ENCODE results near the gene PPP2R5A.
"Not testable (repeated sequence)": the region's sequence is repeated elsewhere in the genome, so short reads cannot be mapped to it uniquely, and the experiment has no call there.

Gene PPP2R5A

GRCh38 chr1:212271823-212272485, 13.3 kb upstream of the PPP2R5A start:
- no peak for TF ChIP-seq JUND (IDR thresholded peaks at IDR 0.05; ENCODE audit: low read depth)
- no peak for DNase-seq (ENCODE audit: low read depth in 1 of 2, low spot score in 1 of 2)
- in situ Hi-C loops (cut with HindIII; ENCODE audit: low pct_unique_long_range_greater_than_20kb, low sequenced_read_pairs): no loop called here

- in situ Hi-C loops (cut with HindIII; ENCODE audit: low pct_unique_long_range_greater_than_20kb, low sequenced_read_pairs): no loop called here
- TF ChIP-seq JUND (IDR thresholded peaks at IDR 0.05; ENCODE audit: low read depth): no peak
- no peak for DNase-seq (ENCODE audit: low read depth in 1 of 2, low spot score in 1 of 2)
Measured at GRCh38 chr1:212281590-212281989, 3.6 kb upstream of the PPP2R5A start.

- DNase-seq (ENCODE audit: low read depth in 1 of 2, low spot score in 1 of 2): peak in 1 of 2 experiments; percentile 13
- no peak for TF ChIP-seq JUND (IDR thresholded peaks at IDR 0.05; ENCODE audit: low read depth)
- in situ Hi-C loops (cut with HindIII; ENCODE audit: low pct_unique_long_range_greater_than_20kb, low sequenced_read_pairs): no loop called here
Measured at GRCh38 chr1:212283741-212284140, 1.5 kb upstream of the PPP2R5A start.

GRCh38 chr1:212284332-212284743, 872 bp upstream of the PPP2R5A start:
- no peak for DNase-seq (ENCODE audit: low read depth in 1 of 2, low spot score in 1 of 2)
- in situ Hi-C loops (cut with HindIII; ENCODE audit: low pct_unique_long_range_greater_than_20kb, low sequenced_read_pairs): no loop called here
- TF ChIP-seq JUND (IDR thresholded peaks at IDR 0.05; ENCODE audit: low read depth): no peak

GRCh38 chr1:212285685-212286555, 710 bp downstream of the PPP2R5A start:
- peak in 1 of 2 experiments; percentile 81 for DNase-seq (ENCODE audit: low read depth in 1 of 2, low spot score in 1 of 2)
- in situ Hi-C loops (cut with HindIII; ENCODE audit: low pct_unique_long_range_greater_than_20kb, low sequenced_read_pairs): no loop called here
- no peak for TF ChIP-seq JUND (IDR thresholded peaks at IDR 0.05; ENCODE audit: low read depth)

GRCh38 chr1:212286556-212287131, 1.4 kb downstream of the PPP2R5A start:
- no peak for TF ChIP-seq JUND (IDR thresholded peaks at IDR 0.05; ENCODE audit: low read depth)
- in situ Hi-C loops (cut with HindIII; ENCODE audit: low pct_unique_long_range_greater_than_20kb, low sequenced_read_pairs): no loop called here
- peak in 1 of 2 experiments; percentile 25 for DNase-seq (ENCODE audit: low read depth in 1 of 2, low spot score in 1 of 2)

- TF ChIP-seq JUND (IDR thresholded peaks at IDR 0.05; ENCODE audit: low read depth): no peak
- in situ Hi-C loops (cut with HindIII; ENCODE audit: low pct_unique_long_range_greater_than_20kb, low sequenced_read_pairs): no loop called here
Measured at GRCh38 chr1:212287261-212287895, 2.2 kb downstream of the PPP2R5A start.

GRCh38 chr1:212287995-212288394, 2.8 kb downstream of the PPP2R5A start:
- in situ Hi-C loops (cut with HindIII; ENCODE audit: low pct_unique_long_range_greater_than_20kb, low sequenced_read_pairs): not testable (repeated sequence)

More at GRCh38 chr1:212287261-212287895, 2.2 kb downstream of the PPP2R5A start:
- no peak for DNase-seq (ENCODE audit: low read depth in 1 of 2, low spot score in 1 of 2)

GRCh38 chr1:212288615-212289014, 3.4 kb downstream of the PPP2R5A start:
- in situ Hi-C loops (cut with HindIII; ENCODE audit: low pct_unique_long_range_greater_than_20kb, low sequenced_read_pairs): no loop called here
- peak in 1 of 2 experiments; percentile 24 for DNase-seq (ENCODE audit: low read depth in 1 of 2, low spot score in 1 of 2)
- no peak for TF ChIP-seq JUND (IDR thresholded peaks at IDR 0.05; ENCODE audit: low read depth)

More at GRCh38 chr1:212287995-212288394, 2.8 kb downstream of the PPP2R5A start:
- DNase-seq (ENCODE audit: low read depth in 1 of 2, low spot score in 1 of 2): not testable (repeated sequence)

- DNase-seq (ENCODE audit: low read depth in 1 of 2, low spot score in 1 of 2): no peak
- TF ChIP-seq JUND (IDR thresholded peaks at IDR 0.05; ENCODE audit: low read depth): no peak
- in situ Hi-C loops (cut with HindIII; ENCODE audit: low pct_unique_long_range_greater_than_20kb, low sequenced_read_pairs): no loop called here
Measured at GRCh38 chr1:212289262-212290077, 4.3 kb downstream of the PPP2R5A start.

GRCh38 chr1:212290608-212291007, 5.4 kb downstream of the PPP2R5A start:
- no peak for TF ChIP-seq JUND (IDR thresholded peaks at IDR 0.05; ENCODE audit: low read depth)
- DNase-seq (ENCODE audit: low read depth in 1 of 2, low spot score in 1 of 2): no peak
- in situ Hi-C loops (cut with HindIII; ENCODE audit: low pct_unique_long_range_greater_than_20kb, low sequenced_read_pairs): no loop called here
